Fibroblast of lung (primary cell): ENCODE data around the gene SLC24A5. TPM values are rescaled to one million over a fixed set of nuclear protein-coding genes. Genes with fewer than 3 reads are reported as not detected.
A peak's percentile ranks its signal among the peaks of the same experiment; 100 is the strongest.

Experiments
- DNase-seq, 2 donors: peaks; one replicate each; pipeline versions ENCODE4 v3.0.0 to v3.0.0-alpha.2; 2010; ENCODE audit warnings: low read depth in 2 of 2
- H2AFZ ChIP-seq: 2 replicates; pipeline ENCODE4 v1.5.1; 2012; ENCODE audit warnings: low read length, control low read depth, inconsistent platforms
- H3K27ac ChIP-seq: 2 replicates; pipeline ENCODE4 v1.5.1; 2011; ENCODE audit warnings: low read length, control low read depth; ENCODE audit not compliant: insufficient read depth
- H3K27me3 ChIP-seq: 2 replicates; pipeline ENCODE4 v1.5.1; 2011; ENCODE audit warnings: mild to moderate bottlenecking, low read length; ENCODE audit not compliant: control insufficient read depth, insufficient read depth
- H3K36me3 ChIP-seq: 2 replicates; pipeline ENCODE4 v1.5.1; 2011; ENCODE audit warnings: low read length; ENCODE audit not compliant: control insufficient read depth, insufficient read depth
- H3K4me1 ChIP-seq: 2 replicates; pipeline ENCODE4 v1.5.1; 2011; ENCODE audit warnings: low read length; ENCODE audit not compliant: control insufficient read depth, insufficient read depth; ENCODE audit errors: extremely low read depth
- H3K4me2 ChIP-seq: 2 replicates; pipeline ENCODE4 v1.5.1; 2011; ENCODE audit warnings: low read length, control low read depth; ENCODE audit not compliant: insufficient read depth; ENCODE audit errors: extremely low read depth
- H3K4me3 ChIP-seq, 4 experiments: fragments of 200-600 bp in 1 of 4; sonication (generic) in 1 of 4; replicated peaks in 1 of 4; 2 replicates each; pipeline ENCODE4 v1.5.1; 2011 to 2016; ENCODE audit warnings: low read length in 4 of 4, low read depth in 3 of 4, mild to moderate bottlenecking in 3 of 4, control low read depth in 2 of 4, inconsistent platforms in 1 of 4, mixed read lengths in 1 of 4; ENCODE audit not compliant: insufficient read depth in 1 of 4; ENCODE audit errors: control extremely low read depth in 1 of 4
- H3K79me2 ChIP-seq: 2 replicates; pipeline ENCODE4 v1.5.1; 2012; ENCODE audit warnings: mild to moderate bottlenecking, low read length, inconsistent platforms; ENCODE audit not compliant: control insufficient read depth, insufficient read depth
- H3K9ac ChIP-seq: 2 replicates; pipeline ENCODE4 v1.5.1; 2011; ENCODE audit warnings: mild to moderate bottlenecking, low read length, control low read depth; ENCODE audit not compliant: insufficient read depth
- H3K9me3 ChIP-seq: 2 replicates; pipeline ENCODE4 v1.5.1; 2012; ENCODE audit warnings: low read depth, low read length; ENCODE audit not compliant: control insufficient read depth, insufficient read depth
- H4K20me1 ChIP-seq: 2 replicates; pipeline ENCODE4 v1.5.1; 2011; ENCODE audit warnings: low read length; ENCODE audit not compliant: control insufficient read depth, insufficient read depth; ENCODE audit errors: extremely low read depth
- EZH2 ChIP-seq: IDR thresholded peaks from 2 replicates; pipeline ENCODE4 v1.5.1; 2012; ENCODE audit warnings: low read length, control low read depth, mild to moderate bottlenecking; ENCODE audit errors: missing control alignments
- polyA plus RNA-seq, 2 donors: library from polyadenylated mRNA; depleted of rRNA in 1 of 2; stranded (reverse) in 1 of 2; unstranded in 1 of 2; fragments of >200 nt; gene quantifications; 2 replicates each; pipeline ENCODE4 v1.2.1, GENCODE V29; 2011 to 2012; ENCODE audit warnings: missing spikeins in 1 of 2
- total RNA-seq: library from RNA; depleted of rRNA; stranded (reverse); fragments of >200 nt; gene quantifications from 2 replicates; pipeline ENCODE4 v1.2.1, GENCODE V29; 2014
- TF ChIP-seq, protein P1 (sequence below), 2 donors: IDR thresholded peaks in 1 of 2; conservative IDR thresholded peaks in 1 of 2; 1 replicate in 1 of 2; 2 replicates in 1 of 2; pipeline ENCODE4 v1.5.1; 2011 to 2012; ENCODE audit warnings: low read length in 2 of 2, control low read depth in 1 of 2, inconsistent platforms in 1 of 2, low read depth in 1 of 2, mild to moderate bottlenecking in 1 of 2

The SLC24A5 gene
- total and polyA plus RNA-seq, 2 donors (not counting 1 experiment from before 2014, with no cell fraction given) = not detected

DNA sequence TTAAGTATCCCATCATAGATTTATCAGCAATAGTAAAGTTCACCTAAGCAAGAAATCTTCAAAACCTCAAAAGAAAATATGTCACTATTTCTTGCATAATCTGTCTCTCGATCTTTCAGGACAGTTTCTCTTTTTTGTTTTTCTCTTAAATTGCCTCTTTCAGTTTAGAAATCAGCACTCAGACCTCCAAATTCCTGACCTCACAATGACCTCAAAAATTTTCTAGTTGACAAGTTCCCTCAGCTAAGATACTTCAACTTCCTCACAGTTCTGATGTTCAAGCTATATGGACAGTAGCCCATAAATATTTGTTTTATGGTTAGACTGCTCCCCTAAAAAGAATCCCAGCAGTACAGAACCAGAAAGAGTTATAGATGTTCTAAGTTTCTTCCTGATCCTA, 24.1 kb downstream of the SLC24A5 start:
- no peak overlapping the region for H2AFZ ChIP-seq
- no peak overlapping the region for H3K27ac ChIP-seq
- H4K20me1 ChIP-seq = no peaks in the 10 kb centered on the region
- H3K9me3 ChIP-seq = no peaks in the 10 kb centered on the region
- peak overlapping the region; percentile 34 for H3K4me2 ChIP-seq
- H3K4me3 ChIP-seq = peak overlapping the region in 2 of 4 experiments; percentile 4 to 13
- H3K27me3 ChIP-seq = no peaks in the 10 kb centered on the region
- no peak for TF ChIP-seq EZH2
- TF ChIP-seq, protein P1, sequence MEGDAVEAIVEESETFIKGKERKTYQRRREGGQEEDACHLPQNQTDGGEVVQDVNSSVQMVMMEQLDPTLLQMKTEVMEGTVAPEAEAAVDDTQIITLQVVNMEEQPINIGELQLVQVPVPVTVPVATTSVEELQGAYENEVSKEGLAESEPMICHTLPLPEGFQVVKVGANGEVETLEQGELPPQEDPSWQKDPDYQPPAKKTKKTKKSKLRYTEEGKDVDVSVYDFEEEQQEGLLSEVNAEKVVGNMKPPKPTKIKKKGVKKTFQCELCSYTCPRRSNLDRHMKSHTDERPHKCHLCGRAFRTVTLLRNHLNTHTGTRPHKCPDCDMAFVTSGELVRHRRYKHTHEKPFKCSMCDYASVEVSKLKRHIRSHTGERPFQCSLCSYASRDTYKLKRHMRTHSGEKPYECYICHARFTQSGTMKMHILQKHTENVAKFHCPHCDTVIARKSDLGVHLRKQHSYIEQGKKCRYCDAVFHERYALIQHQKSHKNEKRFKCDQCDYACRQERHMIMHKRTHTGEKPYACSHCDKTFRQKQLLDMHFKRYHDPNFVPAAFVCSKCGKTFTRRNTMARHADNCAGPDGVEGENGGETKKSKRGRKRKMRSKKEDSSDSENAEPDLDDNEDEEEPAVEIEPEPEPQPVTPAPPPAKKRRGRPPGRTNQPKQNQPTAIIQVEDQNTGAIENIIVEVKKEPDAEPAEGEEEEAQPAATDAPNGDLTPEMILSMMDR (conservative IDR thresholded peaks at IDR 0.05 in 1 of 2, IDR thresholded peaks at IDR 0.05 in 1 of 2; ENCODE audit: low read depth in 1 of 2, low read length in 2 of 2) = no peak
- DNase-seq = peak; percentile 23 to 43
- H3K4me1 ChIP-seq = peaks cover 5% of the 10 kb centered on the region
- H3K79me2 ChIP-seq = no peaks in the 10 kb centered on the region
- no peaks in the 10 kb centered on the region for H3K36me3 ChIP-seq
- no peak overlapping the region for H3K9ac ChIP-seq

DNA sequence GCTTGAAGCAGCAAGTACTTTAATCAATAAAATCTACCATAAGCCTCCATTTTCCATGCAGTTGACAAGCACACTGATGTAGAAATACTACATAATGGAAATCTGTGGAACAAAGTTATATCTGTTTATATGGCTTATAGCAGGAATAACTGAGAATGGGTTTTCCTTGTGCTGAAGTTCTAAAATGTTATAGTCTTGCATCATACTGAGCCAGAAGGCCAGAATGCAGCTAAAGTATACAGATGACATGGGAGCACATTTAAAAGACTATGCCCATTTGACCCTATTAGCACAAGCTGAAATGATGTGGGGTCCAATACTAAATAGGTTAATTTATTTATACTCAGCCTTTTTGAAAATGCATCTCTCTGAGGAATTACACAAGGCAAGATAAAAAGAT, 25.1 kb downstream of the SLC24A5 start:
- H3K4me2 ChIP-seq = no peak overlapping the region
- H3K27ac ChIP-seq = no peak overlapping the region
- DNase-seq = peak in 1 of 2 donors; percentile 61
- H3K36me3 ChIP-seq = no peaks in the 10 kb centered on the region
- peaks cover 5% of the 10 kb centered on the region for H3K4me1 ChIP-seq
- H3K79me2 ChIP-seq = no peaks in the 10 kb centered on the region
- H3K9ac ChIP-seq = no peak overlapping the region
- no peaks in the 10 kb centered on the region for H3K9me3 ChIP-seq
- no peak overlapping the region for H2AFZ ChIP-seq
- no peak overlapping the region for H3K4me3 ChIP-seq
- H4K20me1 ChIP-seq = no peaks in the 10 kb centered on the region
- no peaks in the 10 kb centered on the region for H3K27me3 ChIP-seq
- TF ChIP-seq, protein P1 (conservative IDR thresholded peaks at IDR 0.05 in 1 of 2, IDR thresholded peaks at IDR 0.05 in 1 of 2; ENCODE audit: low read depth in 1 of 2, low read length in 2 of 2) = no peak
- no peak for TF ChIP-seq EZH2

DNA sequence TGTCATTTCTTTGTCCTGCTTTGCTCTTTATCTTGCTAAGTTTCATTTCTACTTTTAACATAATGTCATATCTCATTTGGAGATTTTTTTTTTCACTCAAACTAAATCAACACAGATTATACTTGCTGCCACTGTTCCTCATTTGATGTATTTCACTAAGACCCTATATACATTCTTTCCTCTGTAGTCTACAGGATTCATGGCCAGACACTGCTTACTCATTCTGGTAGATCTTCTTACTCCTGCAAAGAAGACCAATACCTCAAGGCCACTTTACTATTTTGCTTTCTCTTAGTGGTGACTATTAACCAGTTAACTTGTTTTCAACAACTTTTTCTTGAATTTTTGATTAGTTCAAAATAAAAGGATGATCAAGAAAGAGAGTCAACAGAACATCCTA, 26.6 kb downstream of the SLC24A5 start:
- Histone ChIP-seq H3K4me2 (no peak overlapping the region), H3K9me3 (no peaks in the 10 kb centered on the region), H3K36me3 (peaks cover 1% of the 10 kb centered on the region), H4K20me1 (no peaks in the 10 kb centered on the region), H3K27ac (no peak overlapping the region), H3K4me3 (no peak overlapping the region), H2AFZ (no peak overlapping the region), H3K79me2 (no peaks in the 10 kb centered on the region), H3K9ac (no peak overlapping the region), H3K4me1 (peaks cover 5% of the 10 kb centered on the region), H3K27me3 (no peaks in the 10 kb centered on the region)
- TF ChIP-seq, protein P1 (conservative IDR thresholded peaks at IDR 0.05 in 1 of 2, IDR thresholded peaks at IDR 0.05 in 1 of 2; ENCODE audit: low read depth in 1 of 2, low read length in 2 of 2) = no peak
- no peak for TF ChIP-seq EZH2
- peak in 1 of 2 donors; percentile 14 for DNase-seq
